Ovary (tissue), 3 donors: ENCODE measurements around the gene HTR3B.

Source experiments
- CTCF ChIP-seq, 3 donors: fragments of 450-650 bp in 2 of 3; fragments of 200-600 bp in 1 of 3; IDR thresholded peaks; one replicate each; pipeline versions ENCODE4 v1.5.1 to v1.8.0; 2016 to 2022; ENCODE audit warnings: antibody characterized with exemption in 3 of 3, mild to moderate bottlenecking in 1 of 3
- POLR2A ChIP-seq: fragments of 450-650 bp; IDR thresholded peaks from one replicate; pipeline ENCODE4 v1.6.1; 2017; ENCODE audit warnings: antibody characterized with exemption, mild to moderate bottlenecking, moderate library complexity
- donor health status: DM: no; HTN: no; CAD: no.

GRCh38 chr11:113992459-113993110, 88.0 kb downstream of the HTR3B start:
- no peak for TF ChIP-seq CTCF (IDR thresholded peaks at IDR 0.05)
- TF ChIP-seq POLR2A: no peak
